Measurements from ENCODE around the gene KLRG1.

- TF ChIP-seq CTCF (IDR thresholded peaks at IDR 0.05) (no peak), POLR2A (IDR thresholded peaks at IDR 0.05) (no peak)
These were observed 42.6 kb upstream of the KLRG1 start for GRCh38 chr12:8946733-8947132.

Data from lower leg skin (tissue), 3 donors.